Tibial nerve (tissue), 4 donors: ENCODE data around the gene MAG.

Source experiments
- CTCF ChIP-seq, 5 experiments: fragments of 200-600 bp in 3 of 5; fragments of 450-650 bp in 2 of 5; sonication (generic) in 3 of 5; IDR thresholded peaks; one replicate each; pipeline ENCODE4 v1.5.1; 2016 to 2019; ENCODE audit warnings: antibody characterized with exemption in 5 of 5, mild to moderate bottlenecking in 3 of 5, moderate library complexity in 2 of 5
- EP300 ChIP-seq, 2 donors: sonication (generic); formaldehyde crosslinking; IDR thresholded peaks; one replicate each; pipeline ENCODE4 v1.6.1; 2017; ENCODE audit warnings: antibody characterized with exemption in 2 of 2, mild to moderate bottlenecking in 1 of 2
- POLR2A ChIP-seq, 2 donors: fragments of 450-650 bp; IDR thresholded peaks; one replicate each; pipeline ENCODE4 v1.6.1; 2017; ENCODE audit warnings: antibody characterized with exemption in 2 of 2, mild to moderate bottlenecking in 2 of 2, moderate library complexity in 2 of 2

DNA sequence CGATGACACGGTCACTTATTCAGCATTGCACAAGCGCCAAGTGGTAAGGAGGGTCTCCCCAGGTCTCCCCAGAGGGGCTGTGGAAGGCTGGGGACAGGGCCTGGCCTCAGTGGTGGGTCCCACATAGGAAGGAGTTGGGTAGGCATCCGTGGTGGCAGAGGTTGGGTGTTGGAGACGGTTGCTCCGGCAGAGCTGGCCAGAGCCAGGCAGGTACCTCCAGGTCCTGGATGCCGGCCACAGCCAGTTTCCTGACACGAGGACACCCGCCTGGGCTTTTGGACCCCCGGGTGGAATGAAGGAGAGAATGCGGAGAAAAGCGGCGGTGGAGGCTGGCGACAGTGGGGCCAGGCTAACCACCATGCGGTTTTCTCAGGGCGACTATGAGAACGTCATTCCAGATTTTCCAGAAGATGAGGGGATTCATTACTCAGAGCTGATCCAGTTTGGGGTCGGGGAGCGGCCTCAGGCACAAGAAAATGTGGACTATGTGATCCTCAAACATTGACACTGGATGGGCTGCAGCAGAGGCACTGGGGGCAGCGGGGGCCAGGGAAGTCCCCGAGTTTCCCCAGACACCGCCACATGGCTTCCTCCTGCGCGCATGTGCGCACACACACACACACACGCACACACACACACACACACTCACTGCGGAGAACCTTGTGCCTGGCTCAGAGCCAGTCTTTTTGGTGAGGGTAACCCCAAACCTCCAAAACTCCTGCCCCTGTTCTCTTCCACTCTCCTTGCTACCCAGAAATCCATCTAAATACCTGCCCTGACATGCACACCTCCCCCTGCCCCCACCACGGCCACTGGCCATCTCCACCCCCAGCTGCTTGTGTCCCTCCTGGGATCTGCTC is 54.5 kb downstream of the MAG start:
- TF ChIP-seq CTCF (IDR thresholded peaks at IDR 0.05) = no peak
- no peak for TF ChIP-seq POLR2A (IDR thresholded peaks at IDR 0.05)
- TF ChIP-seq EP300 (IDR thresholded peaks at IDR 0.05) = no peak
